Measurements from ENCODE around the gene GPR68. TPM values are rescaled to one million over a fixed set of nuclear protein-coding genes. Genes with fewer than 3 reads are reported as not detected.

The GPR68 gene
- total and polyA plus RNA-seq, 2 experiments from 2014 or later: 0.19 to 0.35 TPM

GRCh38 chr14:91279354-91279753, 34.9 kb upstream of the GPR68 start:
- H3K36me3 Mint-ChIP-seq (ENCODE audit: low read depth): peaks cover 52% of the 10 kb centered on the region
- H3K79me2 ChIP-seq (replicated peaks; ENCODE audit: insufficient read depth): no peaks in the 10 kb centered on the region
- no peaks in the 10 kb centered on the region for H3K4me1 ChIP-seq (ENCODE audit: insufficient read depth)
- no peak for DNase-seq (ENCODE audit: low spot score)
- no peak for ATAC-seq
- H3F3A ChIP-seq (replicated peaks; ENCODE audit: low read depth): no peaks in the 10 kb centered on the region
- H3K4me3 ChIP-seq: no peak overlapping the region
- H3K9me3 Mint-ChIP-seq: no peaks in the 10 kb centered on the region
- peaks cover 13% of the 10 kb centered on the region for H3K36me3 ChIP-seq (ENCODE audit: insufficient read depth)
- TF ChIP-seq ZNF331 (CRISPR knock-in tag; IDR thresholded peaks at IDR 0.05; ENCODE audit: low read depth): no peak
- TF ChIP-seq JUNB (IDR thresholded peaks at IDR 0.05; ENCODE audit: unreplicated experiment): no peak
- TF ChIP-seq REST (IDR thresholded peaks at IDR 0.05; ENCODE audit: unreplicated experiment): no peak
- TF ChIP-seq EZH2phosphoT487 (IDR thresholded peaks at IDR 0.05; ENCODE audit: unreplicated experiment): no peak
- no peak for TF ChIP-seq CTCF (conservative IDR thresholded peaks at IDR 0.05; ENCODE audit: low read depth in 2 of 2)
- TF ChIP-seq EZH2 (IDR thresholded peaks at IDR 0.05; ENCODE audit: low read depth, unreplicated experiment): no peak
- TF ChIP-seq ZNF114 (CRISPR knock-in tag; IDR thresholded peaks at IDR 0.05): no peak
- TF ChIP-seq ZNF462 (CRISPR knock-in tag; IDR thresholded peaks at IDR 0.05): no peak
- no peak for TF ChIP-seq STAT1 (IDR thresholded peaks at IDR 0.05; ENCODE audit: unreplicated experiment)
- TF ChIP-seq NANOG (IDR thresholded peaks at IDR 0.05; ENCODE audit: borderline replicate concordance): no peak
- no peak for TF ChIP-seq ETS1 (IDR thresholded peaks at IDR 0.05)
- TF ChIP-seq CREB1 (CRISPR knock-in tag; IDR thresholded peaks at IDR 0.05; ENCODE audit: low read depth): no peak
- no peak for TF ChIP-seq POLR2AphosphoS5 (IDR thresholded peaks at IDR 0.05; ENCODE audit: low read depth)
- H3K4me3 Mint-ChIP-seq: no peak overlapping the region
- no peaks in the 10 kb centered on the region for H3K9me2 ChIP-seq (ENCODE audit: insufficient read depth)
- H3K27me3 ChIP-seq (ENCODE audit: insufficient read depth): no peaks in the 10 kb centered on the region
- H3K27me3 Mint-ChIP-seq (ENCODE audit: insufficient read depth, low read depth, poor library complexity): peaks cover 3% of the 10 kb centered on the region
- H3K27ac ChIP-seq (ENCODE audit: low read depth): no peak overlapping the region
- H3K4me2 ChIP-seq: no peak overlapping the region
- no peak overlapping the region for H2AFZ ChIP-seq
- 0 out of 2 replicates have a peak overlapping the region, but pooled peaks have one; percentile 40 for H3K27ac Mint-ChIP-seq
- no peaks in the 10 kb centered on the region for H3K4me1 Mint-ChIP-seq
- H4K20me1 ChIP-seq (replicated peaks; ENCODE audit: insufficient read depth): 0 out of 2 replicates have a peak, but pooled peaks cover 4% of the 10 kb centered on the region

Measured in GM23338 (cell line).